SJCRH30 (cell line): ENCODE data around the gene PAF1. TPM values are rescaled to one million over a fixed set of nuclear protein-coding genes. Genes with fewer than 3 reads are reported as not detected.

Experiments
- DNase-seq, 2 experiments: peaks; one replicate each; pipeline ENCODE4 v3.0.0-alpha.2; 2015 to 2020
- H3K27ac ChIP-seq: fragments of 250-450 bp; sonication (Bioruptor Pico); 2 replicates; pipeline ENCODE4 v1.5.1; 2020; ENCODE audit warnings: mild to moderate bottlenecking, moderate library complexity
- H3K27me3 ChIP-seq: fragments of 250-450 bp; sonication (Bioruptor Pico); 2 replicates; pipeline ENCODE4 v1.5.1; 2020; ENCODE audit warnings: mild to moderate bottlenecking, moderate library complexity
- H3K36me3 ChIP-seq: fragments of 250-450 bp; sonication (Bioruptor Pico); 2 replicates; pipeline ENCODE4 v1.5.1; 2020; ENCODE audit warnings: mild to moderate bottlenecking, moderate library complexity
- H3K4me1 ChIP-seq: fragments of 250-450 bp; sonication (Bioruptor Pico); 2 replicates; pipeline ENCODE4 v1.5.1; 2020; ENCODE audit warnings: mild to moderate bottlenecking, moderate library complexity
- H3K4me3 ChIP-seq: fragments of 250-450 bp; sonication (Bioruptor Pico); 2 replicates; pipeline ENCODE4 v1.5.1; 2020; ENCODE audit warnings: mild to moderate bottlenecking, moderate library complexity
- H3K9me3 ChIP-seq: fragments of 250-450 bp; sonication (Bioruptor Pico); replicated peaks from 2 replicates; pipeline ENCODE4 v1.5.1; 2020; ENCODE audit warnings: mild to moderate bottlenecking, moderate library complexity
- total RNA-seq: library from RNA; depleted of rRNA; stranded (reverse); fragments of >200 nt; shearing (Covaris generic); gene quantifications from 2 replicates; pipeline ENCODE4 v1.2.3, GENCODE V29; 2014

The PAF1 gene
- total RNA-seq, 1 experiment from 2014 or later, result 85.7 TPM

DNA sequence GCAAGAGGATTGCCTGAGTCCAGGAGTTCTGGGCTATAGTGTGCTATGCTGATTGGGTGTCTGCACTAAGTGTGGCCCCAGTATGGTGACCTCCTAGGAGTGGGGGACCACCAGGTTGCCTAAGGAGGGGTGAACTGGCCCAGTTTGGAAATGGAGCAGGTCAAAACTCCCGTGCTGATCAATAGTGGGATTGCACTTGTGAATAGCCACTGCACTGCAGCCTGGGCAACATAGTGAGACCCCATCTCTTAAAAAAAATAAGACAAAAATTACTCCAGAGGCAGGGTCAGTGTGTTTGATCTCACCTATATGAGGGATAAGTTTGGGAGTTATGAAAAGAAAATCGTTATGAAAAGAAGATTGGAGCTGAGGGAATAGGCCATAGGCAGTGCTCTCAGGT, 21.7 kb downstream of the PAF1 start:
- no peak overlapping the region for H3K27ac ChIP-seq
- H3K4me1 ChIP-seq, result 0 out of 2 replicates have a peak, but pooled peaks cover 4% of the 10 kb centered on the region
- DNase-seq, result no peak
- H3K36me3 ChIP-seq, result peaks cover 71% of the 10 kb centered on the region
- no peaks in the 10 kb centered on the region for H3K27me3 ChIP-seq
- no peak overlapping the region for H3K4me3 ChIP-seq
- no peaks in the 10 kb centered on the region for H3K9me3 ChIP-seq

DNA sequence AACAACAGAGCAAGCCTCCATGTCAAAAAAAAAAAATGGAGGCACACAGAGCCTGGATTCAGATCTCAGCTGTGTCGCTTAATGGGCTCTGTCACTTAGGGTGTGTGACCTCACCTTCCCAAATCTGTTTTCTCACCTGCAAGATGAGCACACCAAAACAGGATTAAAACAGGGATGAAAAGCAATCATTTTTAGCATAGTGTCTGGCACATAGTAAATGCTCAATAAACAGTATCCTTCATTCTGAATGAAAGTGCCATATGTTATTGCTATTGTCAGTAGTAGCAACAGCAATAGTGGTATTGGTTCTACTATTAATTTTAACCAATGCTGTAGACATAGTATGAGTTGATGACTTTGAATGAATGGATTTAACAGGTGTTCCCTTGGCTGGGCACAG, 25.4 kb downstream of the PAF1 start:
- Histone ChIP-seq H3K9me3 (no peaks in the 10 kb centered on the region), H3K4me3 (no peak overlapping the region), H3K27me3 (no peaks in the 10 kb centered on the region), H3K36me3 (peaks cover 66% of the 10 kb centered on the region), H3K4me1 (0 out of 2 replicates have a peak, but pooled peaks cover 4% of the 10 kb centered on the region), H3K27ac (no peak overlapping the region)
- no peak for DNase-seq

DNA sequence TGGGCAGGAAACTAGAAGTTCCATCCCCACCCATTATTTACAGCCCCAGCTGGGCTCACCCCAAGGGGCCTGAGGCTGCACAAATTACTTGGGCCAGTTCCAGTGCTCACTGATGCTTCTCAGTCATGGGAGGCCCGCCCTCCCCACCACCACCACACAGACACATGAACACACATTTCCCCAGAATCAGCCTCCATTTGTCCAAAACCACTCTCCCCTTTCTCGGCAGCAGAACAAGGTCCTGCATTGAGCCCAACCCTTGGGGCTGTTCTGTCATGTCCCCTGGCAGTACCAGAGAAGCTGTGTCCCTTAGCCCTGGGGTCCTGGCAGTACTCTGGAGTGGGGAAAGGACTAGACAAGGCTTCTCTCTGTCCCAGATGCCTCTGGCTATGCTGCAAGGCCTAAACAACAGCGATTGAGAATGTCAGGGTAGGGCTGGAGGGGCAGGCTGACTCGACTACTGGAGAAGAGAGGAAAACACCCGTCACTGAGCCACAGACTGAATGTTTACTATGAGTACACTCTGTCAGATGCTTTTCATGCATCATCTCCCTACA, 26.9 kb downstream of the PAF1 start:
- Histone ChIP-seq H3K4me1 (0 out of 2 replicates have a peak, but pooled peaks cover 4% of the 10 kb centered on the region), H3K36me3 (peaks cover 63% of the 10 kb centered on the region), H3K9me3 (no peaks in the 10 kb centered on the region), H3K27me3 (no peaks in the 10 kb centered on the region), H3K4me3 (no peak overlapping the region), H3K27ac (no peak overlapping the region)
- no peak for DNase-seq

DNA sequence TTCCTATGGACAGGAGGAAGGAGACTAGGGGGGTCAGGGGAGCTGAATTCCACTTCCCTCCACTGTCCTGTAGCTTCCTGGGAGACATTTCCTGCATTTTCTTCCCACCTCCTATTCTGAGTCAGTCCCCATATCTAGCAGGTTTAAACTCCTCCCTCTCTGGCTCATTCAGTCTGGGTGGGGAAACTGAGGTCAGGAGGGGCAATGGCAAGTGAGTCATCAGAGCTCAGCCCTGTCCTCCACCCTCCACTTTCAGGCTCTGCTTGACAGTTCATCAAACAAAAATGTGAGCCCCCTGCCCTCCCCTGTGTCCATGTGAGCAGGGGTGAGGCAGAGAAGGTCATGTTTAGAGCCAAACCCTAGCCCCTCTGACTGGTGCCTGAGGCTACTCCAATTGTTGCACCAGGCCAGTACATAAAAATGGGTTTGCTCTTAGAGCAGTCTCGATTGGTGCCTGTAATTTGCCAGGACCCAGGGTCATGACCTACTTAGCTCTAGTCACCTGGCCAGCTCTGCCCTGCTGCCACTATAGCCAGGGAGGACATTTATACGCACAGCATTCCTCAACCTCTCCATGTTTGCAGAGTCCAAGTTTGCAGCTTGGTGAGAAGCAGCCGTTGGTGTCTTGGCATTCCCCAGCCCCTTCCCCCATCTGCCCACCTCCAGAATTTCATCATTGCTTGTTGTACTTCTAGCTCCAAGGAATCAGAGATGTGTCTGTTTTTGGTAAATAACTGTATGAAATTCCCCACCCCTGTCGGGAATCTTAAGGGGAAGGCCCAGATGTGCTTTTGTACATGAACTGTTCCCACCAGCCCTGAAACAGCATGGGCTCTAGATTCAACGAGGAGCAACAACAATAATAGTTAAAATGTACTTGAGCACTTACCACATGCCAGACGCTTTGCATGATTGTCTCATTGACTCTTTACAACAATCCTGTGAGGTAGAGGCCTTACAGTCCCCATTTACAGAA, 27.9 kb downstream of the PAF1 start:
- Histone ChIP-seq H3K27me3 (no peaks in the 10 kb centered on the region), H3K9me3 (no peaks in the 10 kb centered on the region), H3K27ac (no peak overlapping the region), H3K4me3 (no peak overlapping the region), H3K4me1 (0 out of 2 replicates have a peak, but pooled peaks cover 4% of the 10 kb centered on the region), H3K36me3 (peaks cover 63% of the 10 kb centered on the region)
- no peak for DNase-seq

DNA sequence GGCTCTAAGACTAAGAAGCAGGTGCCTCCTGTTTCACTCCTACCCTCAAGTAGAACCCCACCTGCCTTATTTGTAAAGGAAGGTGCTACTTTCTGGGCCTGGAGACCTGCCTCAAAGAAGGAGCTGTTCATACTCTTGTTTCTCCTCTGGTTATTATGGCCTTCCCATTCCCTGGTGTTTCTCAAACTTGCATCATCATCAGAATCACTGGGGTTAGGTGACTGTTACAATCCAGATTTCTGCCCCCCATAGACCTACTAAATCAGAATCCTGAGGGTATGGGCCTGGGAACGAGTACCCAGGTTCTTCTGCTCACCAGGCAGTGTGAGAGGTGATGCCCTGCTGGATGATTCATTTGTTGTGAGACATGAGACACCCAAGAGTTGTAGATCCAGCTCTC, 30.3 kb downstream of the PAF1 start:
- no peak overlapping the region for H3K27ac ChIP-seq
- 0 out of 2 replicates have a peak, but pooled peaks cover under 1% of the 10 kb centered on the region for H3K4me1 ChIP-seq
- H3K4me3 ChIP-seq, result no peak overlapping the region
- DNase-seq, result no peak
- H3K9me3 ChIP-seq, result no peaks in the 10 kb centered on the region
- no peaks in the 10 kb centered on the region for H3K27me3 ChIP-seq
- H3K36me3 ChIP-seq, result peaks cover 77% of the 10 kb centered on the region

DNA sequence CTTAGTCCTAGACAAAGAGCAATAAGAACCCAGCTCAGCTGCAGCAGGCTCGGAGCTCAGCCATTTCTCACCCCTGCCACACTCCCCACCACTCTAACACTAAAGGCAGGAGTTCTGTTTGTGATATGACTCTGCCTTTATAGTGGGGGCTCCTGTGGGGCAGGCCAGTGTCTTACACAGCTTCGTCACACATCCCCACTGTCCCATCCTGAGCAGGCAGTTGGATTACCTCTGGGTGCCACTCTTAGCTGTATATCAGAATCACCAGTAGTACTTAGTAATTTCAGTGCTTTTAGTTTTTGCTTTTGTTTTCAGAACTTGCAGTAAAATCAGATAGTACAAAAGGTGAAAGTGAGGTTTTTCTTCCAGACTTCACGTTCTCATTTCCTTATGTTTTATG, 31.9 kb downstream of the PAF1 start:
- DNase-seq, result no peak
- no peaks in the 10 kb centered on the region for H3K4me1 ChIP-seq
- H3K9me3 ChIP-seq, result no peaks in the 10 kb centered on the region
- H3K27ac ChIP-seq, result no peak overlapping the region
- no peaks in the 10 kb centered on the region for H3K27me3 ChIP-seq
- peaks cover 84% of the 10 kb centered on the region for H3K36me3 ChIP-seq
- H3K4me3 ChIP-seq, result no peak overlapping the region

DNA sequence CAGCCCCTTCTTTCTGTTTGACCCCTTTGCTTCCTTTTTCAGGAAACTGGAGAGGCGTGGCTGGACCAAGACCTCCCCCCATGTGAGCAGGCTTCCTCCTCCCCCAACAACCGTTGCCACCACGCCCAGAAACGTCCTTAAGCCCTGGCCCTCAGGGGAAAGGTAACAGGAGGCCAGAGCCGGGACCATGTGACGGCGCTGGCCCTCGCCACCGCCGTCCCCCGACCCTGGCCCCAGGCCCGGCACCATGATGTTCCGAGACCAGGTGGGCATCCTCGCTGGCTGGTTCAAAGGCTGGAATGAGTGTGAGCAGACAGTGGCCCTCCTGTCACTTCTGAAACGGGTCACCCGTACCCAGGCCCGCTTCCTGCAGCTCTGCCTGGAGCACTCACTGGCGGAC, 34.3 kb downstream of the PAF1 start:
- H3K27ac ChIP-seq, result no peak overlapping the region
- DNase-seq, result no peak
- H3K4me1 ChIP-seq, result peaks cover 14% of the 10 kb centered on the region
- no peaks in the 10 kb centered on the region for H3K27me3 ChIP-seq
- peaks cover 87% of the 10 kb centered on the region for H3K36me3 ChIP-seq
- no peak overlapping the region for H3K4me3 ChIP-seq
- no peaks in the 10 kb centered on the region for H3K9me3 ChIP-seq

DNA sequence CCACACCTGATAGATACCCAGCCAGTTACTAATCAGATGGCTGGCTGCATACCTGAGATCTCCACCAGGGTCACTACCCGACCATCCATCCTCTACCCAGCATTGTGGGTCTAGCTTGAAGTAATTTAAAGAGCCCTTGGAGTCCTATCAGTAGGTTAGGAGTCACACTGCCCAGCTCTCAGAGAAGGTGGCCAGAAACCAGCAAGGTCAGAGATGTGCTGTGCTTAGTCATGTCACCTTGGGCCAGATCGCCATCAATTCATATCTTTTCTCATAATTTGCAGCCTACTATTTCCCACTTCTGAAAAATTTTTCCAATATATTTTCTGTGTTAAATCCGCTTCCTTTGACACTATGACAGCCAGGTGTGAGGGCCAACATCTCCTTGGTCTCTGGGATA, 34.8 kb downstream of the PAF1 start:
- no peak overlapping the region for H3K27ac ChIP-seq
- H3K4me3 ChIP-seq, result no peak overlapping the region
- DNase-seq, result no peak
- H3K9me3 ChIP-seq, result no peaks in the 10 kb centered on the region
- H3K27me3 ChIP-seq, result no peaks in the 10 kb centered on the region
- H3K36me3 ChIP-seq, result peaks cover 91% of the 10 kb centered on the region
- H3K4me1 ChIP-seq, result peaks cover 20% of the 10 kb centered on the region

DNA sequence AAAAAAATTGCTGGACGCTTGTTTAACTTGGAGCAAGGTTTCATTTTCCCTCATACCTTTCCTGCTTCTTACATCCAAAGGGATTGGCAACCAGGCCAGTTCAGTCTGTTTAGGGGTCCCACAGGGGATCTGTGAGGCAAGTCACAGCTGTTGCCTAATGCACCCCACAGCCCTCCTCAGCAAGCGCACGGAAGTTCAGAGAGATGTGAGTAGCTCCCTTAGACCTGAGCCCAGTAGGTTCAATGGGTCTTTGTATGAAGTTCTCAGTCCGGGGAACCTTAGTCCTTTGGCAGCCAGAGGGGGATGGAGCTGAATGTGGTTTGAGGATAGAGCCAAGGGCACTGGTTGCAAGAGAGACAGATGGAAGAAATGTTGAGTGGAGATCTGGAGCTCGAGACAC, 35.7 kb downstream of the PAF1 start:
- peaks cover 86% of the 10 kb centered on the region for H3K36me3 ChIP-seq
- H3K27me3 ChIP-seq, result no peaks in the 10 kb centered on the region
- no peak for DNase-seq
- no peak overlapping the region for H3K27ac ChIP-seq
- no peaks in the 10 kb centered on the region for H3K9me3 ChIP-seq
- no peak overlapping the region for H3K4me3 ChIP-seq
- H3K4me1 ChIP-seq, result peaks cover 22% of the 10 kb centered on the region

DNA sequence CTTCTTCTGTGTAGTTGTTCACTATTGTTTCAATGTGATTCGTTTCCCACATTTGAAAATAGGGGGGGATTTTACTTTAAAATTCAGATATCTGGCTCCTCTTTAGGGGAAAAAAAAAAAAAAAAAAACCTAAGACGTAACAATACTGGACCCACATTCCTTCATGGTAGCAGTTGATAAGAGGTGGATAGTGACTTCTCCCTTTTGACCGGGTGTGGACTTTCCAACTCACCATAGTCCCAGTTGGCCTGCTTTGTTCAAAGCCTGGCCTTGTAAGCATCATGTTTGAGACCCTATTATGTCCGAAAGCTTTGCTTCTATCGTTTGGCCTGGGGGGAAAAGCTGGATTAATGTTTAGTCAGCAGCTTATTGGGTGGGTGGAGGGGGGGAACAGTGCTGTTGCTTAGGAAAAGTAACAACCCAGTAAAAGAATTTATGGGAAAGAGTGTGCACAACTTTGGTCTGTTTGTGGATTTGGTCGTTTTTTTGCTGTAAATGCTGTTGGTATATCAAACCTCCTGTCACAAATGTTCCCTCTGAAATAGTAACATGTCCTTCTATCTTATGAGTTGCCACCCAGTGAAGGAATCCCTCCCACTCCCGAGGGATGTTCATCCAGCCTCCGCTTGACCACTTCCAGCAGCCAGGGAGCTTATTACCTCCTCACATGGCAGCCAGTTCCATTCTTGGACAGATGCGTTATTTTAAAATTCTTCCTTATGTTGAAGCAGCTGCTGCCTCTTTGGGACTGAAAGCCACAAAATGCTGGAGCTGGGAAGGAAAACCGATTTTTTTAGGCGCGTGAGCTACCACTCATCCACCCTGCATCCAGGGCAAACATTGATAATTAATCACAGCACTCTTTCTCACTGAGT, 38.3 kb downstream of the PAF1 start:
- DNase-seq, result peak; percentile 28 to 39
- no peak overlapping the region for H3K27ac ChIP-seq
- no peaks in the 10 kb centered on the region for H3K27me3 ChIP-seq
- H3K4me3 ChIP-seq, result no peak overlapping the region
- peaks cover 22% of the 10 kb centered on the region for H3K4me1 ChIP-seq
- peaks cover 84% of the 10 kb centered on the region for H3K36me3 ChIP-seq
- no peaks in the 10 kb centered on the region for H3K9me3 ChIP-seq

DNA sequence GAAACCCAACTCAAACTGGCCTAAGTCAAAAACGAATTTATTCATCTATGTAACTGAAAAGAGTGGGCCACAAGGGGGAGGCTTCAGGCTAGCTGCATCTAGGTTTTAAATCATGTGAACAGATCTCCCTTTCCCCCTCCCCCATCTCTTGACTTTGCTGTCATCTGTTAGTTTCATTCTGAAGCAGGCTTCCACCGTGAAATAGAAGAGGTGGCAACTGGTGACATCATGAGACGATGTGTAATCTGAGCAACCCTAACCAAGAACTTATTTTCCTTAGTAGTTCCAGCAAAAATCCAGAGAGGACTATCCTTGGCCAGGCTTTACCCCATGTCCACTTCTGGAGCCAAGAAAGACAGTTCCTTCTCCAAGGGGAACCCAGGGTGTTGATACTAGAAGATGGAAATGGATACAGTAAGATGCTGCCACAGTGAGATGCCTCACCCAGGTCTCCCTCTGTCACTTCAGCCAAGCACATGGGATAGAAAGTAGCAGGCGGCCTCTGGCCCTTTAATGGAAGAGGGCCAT, 39.3 kb downstream of the PAF1 start:
- Histone ChIP-seq H3K27me3 (no peaks in the 10 kb centered on the region), H3K27ac (0 out of 2 replicates have a peak overlapping the region, but pooled peaks have one; percentile 3), H3K4me3 (no peak overlapping the region), H3K36me3 (peaks cover 74% of the 10 kb centered on the region), H3K4me1 (peaks cover 22% of the 10 kb centered on the region), H3K9me3 (no peaks in the 10 kb centered on the region)
- DNase-seq, result peak; percentile 26 to 51

DNA sequence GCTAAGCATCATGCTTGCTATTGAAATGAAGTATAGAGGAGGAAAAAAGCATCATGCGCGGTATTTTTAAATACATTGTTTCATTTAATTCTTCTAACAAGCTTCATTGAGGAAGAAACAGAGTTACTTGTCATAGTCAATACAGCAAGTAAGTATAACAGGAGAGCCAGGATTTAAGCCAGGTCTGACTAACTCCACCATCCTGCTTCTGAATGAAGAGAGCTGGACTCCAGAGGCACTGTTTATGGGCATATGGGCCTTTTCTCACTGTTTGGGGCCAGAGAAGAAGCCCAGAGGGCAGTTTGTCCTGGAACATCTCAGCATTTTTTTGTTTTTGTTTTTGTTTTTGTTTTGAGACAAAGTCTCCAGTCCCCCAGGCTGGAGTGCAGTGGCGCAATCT, 40.8 kb downstream of the PAF1 start:
- Histone ChIP-seq H3K36me3 (peaks cover 63% of the 10 kb centered on the region), H3K4me3 (no peak overlapping the region), H3K27ac (no peak overlapping the region), H3K4me1 (peaks cover 22% of the 10 kb centered on the region), H3K9me3 (no peaks in the 10 kb centered on the region), H3K27me3 (no peaks in the 10 kb centered on the region)
- DNase-seq, result no peak

DNA sequence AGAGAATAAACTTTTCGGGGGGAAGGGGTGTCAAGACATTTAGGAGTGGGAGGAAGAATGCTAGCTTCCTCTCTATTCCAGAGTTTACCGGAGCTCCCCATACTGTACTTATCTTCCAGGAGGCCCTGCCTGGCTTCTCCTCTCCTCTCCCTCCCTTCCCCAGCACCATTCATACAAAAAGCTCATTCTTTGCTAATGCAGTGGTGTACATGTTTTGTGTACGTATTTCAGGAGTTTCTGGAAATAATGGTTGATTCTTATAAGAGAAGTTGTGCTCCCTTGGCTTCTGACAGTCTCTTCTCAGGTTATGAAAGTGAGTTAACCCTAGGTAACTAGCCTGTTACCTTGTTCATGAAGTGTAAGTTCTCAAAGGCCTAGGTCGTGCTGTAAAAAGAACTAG, 41.6 kb downstream of the PAF1 start:
- Histone ChIP-seq H3K27me3 (no peaks in the 10 kb centered on the region), H3K36me3 (peaks cover 55% of the 10 kb centered on the region), H3K27ac (no peak overlapping the region), H3K4me1 (peaks cover 22% of the 10 kb centered on the region), H3K4me3 (no peak overlapping the region), H3K9me3 (no peaks in the 10 kb centered on the region)
- no peak for DNase-seq

DNA sequence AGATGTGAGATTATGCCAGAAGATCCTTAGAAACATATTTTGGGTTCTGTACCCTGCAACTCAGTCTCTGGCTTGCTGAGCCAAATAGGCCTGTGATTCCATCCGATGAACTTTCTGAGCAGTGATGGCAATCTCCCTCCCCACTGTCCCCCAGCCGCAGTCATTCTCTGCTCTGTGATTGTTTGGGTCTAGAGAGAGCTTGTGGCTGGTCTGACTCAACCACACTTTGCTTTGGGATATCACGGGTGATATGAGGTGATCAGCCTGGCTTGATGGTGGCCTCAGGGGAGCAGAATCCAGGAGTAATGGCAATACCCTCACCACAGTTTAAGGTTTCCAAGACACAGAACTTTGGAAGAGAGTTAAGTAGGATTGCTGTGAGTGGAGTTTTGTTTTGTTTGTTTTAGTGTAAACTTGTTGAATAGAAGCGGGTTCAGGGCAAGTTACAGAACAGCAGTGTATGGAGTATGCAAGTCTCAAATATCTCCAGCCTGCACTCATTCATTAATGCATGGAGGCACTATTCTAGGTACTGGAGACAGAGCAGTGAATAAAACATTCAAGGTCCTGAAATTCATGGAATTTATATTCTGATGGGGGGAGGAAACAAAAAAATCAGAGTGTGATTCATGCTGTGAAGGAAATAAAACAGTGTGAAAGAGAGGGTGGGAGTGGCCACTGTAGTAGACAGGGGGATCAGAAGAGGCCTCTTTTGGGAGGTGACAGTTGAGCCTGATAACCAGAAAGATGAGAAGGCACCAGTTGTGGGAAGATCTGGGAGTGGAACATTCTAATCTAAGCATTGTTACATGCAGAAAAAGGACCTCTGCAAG, 43.4 kb downstream of the PAF1 start:
- H3K36me3 ChIP-seq, result peaks cover 40% of the 10 kb centered on the region

More for the DNA sequence above, 43.4 kb downstream of the PAF1 start:
- no peaks in the 10 kb centered on the region for H3K9me3 ChIP-seq
- DNase-seq, result no peak
- no peak overlapping the region for H3K27ac ChIP-seq
- H3K4me1 ChIP-seq, result peaks cover 20% of the 10 kb centered on the region
- no peak overlapping the region for H3K4me3 ChIP-seq
- no peaks in the 10 kb centered on the region for H3K27me3 ChIP-seq
